Gastroesophageal sphincter (tissue), 3 donors: ENCODE results near the gene PCBP3.

Experiments
- POLR2AphosphoS5 ChIP-seq: sonication (generic); formaldehyde crosslinking; IDR thresholded peaks from one replicate; pipeline ENCODE4 v1.6.1; 2017; ENCODE audit warnings: antibody characterized with exemption
- TF ChIP-seq, protein P1 (sequence below), 4 experiments: fragments of 200-600 bp in 2 of 4; fragments of 450-650 bp in 2 of 4; sonication (generic) in 1 of 4; IDR thresholded peaks; one replicate each; pipeline ENCODE4 v1.5.1; 2017 to 2019; ENCODE audit warnings: antibody characterized with exemption in 4 of 4, mild to moderate bottlenecking in 2 of 4, moderate library complexity in 2 of 4

DNA sequence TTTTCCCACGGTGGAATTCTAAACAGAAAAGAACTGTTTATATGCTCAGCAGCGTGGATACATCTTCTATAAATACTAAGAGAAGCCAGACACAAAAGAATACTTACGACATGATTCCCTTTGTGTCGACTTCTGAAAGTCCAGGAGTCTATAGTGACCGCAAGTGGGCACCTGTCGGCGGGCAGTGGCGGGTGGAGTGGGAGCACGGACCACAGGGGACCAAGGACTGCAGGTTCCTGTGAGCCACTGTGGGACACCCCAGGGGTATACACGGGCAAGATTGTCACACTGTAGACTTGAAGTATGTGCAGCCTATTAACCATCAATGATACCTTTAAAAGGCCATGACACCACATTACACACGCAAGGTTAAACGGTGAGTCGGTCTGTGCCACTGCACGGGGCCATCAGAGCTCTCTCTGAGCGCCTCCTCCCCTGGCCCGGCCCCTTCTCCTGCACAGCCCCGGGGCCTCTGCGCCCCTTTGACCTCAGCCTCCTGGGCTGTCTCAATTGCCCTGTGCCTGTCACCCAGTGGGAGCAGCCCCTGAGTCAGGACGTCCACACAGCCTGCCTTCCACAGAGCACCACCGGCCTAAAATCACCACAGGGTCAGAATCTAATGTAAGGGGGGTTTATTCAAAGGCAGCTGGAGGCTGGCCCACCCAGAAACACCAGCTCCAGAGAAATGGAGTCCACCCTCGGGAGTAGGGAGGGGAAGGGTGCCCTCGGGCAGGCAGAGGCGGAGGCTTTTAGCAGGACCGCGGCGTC, 248.0 kb downstream of the PCBP3 start:
- TF ChIP-seq POLR2AphosphoS5, result no peak
- TF ChIP-seq, protein P1, sequence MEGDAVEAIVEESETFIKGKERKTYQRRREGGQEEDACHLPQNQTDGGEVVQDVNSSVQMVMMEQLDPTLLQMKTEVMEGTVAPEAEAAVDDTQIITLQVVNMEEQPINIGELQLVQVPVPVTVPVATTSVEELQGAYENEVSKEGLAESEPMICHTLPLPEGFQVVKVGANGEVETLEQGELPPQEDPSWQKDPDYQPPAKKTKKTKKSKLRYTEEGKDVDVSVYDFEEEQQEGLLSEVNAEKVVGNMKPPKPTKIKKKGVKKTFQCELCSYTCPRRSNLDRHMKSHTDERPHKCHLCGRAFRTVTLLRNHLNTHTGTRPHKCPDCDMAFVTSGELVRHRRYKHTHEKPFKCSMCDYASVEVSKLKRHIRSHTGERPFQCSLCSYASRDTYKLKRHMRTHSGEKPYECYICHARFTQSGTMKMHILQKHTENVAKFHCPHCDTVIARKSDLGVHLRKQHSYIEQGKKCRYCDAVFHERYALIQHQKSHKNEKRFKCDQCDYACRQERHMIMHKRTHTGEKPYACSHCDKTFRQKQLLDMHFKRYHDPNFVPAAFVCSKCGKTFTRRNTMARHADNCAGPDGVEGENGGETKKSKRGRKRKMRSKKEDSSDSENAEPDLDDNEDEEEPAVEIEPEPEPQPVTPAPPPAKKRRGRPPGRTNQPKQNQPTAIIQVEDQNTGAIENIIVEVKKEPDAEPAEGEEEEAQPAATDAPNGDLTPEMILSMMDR (IDR thresholded peaks at IDR 0.05), result no peak
